IMR-90 (cell line): ENCODE results near the gene RTEL1. TPM values are rescaled to one million over a fixed set of nuclear protein-coding genes. Genes with fewer than 3 reads are reported as not detected.

Experiments
- ATAC-seq: fragments of 200-7000 bp; cut with Tn5 transposase; 2 replicates; pipeline ENCODE4 v1.9.1; 2020; ENCODE audit warnings: low read depth, mild to moderate bottlenecking, moderate library complexity
- BruUV-seq: library from RNA; stranded (reverse); fragments of 400-500 nt; replicated peaks from 2 replicates; lab custom pipeline; 2021; lab: Mats Ljungman, UMichigan
- CTCF ChIA-PET: fragments of 300-600 bp; formaldehyde crosslinking; extraction: SDS; loops from one replicate; lab custom pipeline; 2021; ENCODE audit warnings: antibody characterized with exemption; lab: Yijun Ruan, JAX
- POLR2A ChIA-PET: fragments of 300-600 bp; sonication (Branson Sonifier 250); formaldehyde crosslinking; loops from one replicate; lab custom pipeline; 2022; ENCODE audit warnings: antibody characterized with exemption; ENCODE audit not compliant: unreplicated experiment; lab: Charles Lee
- DNase-seq: peaks from one replicate; pipeline ENCODE4 v3.0.0; 2013
- H2AFZ ChIP-seq: replicated peaks from 2 replicates; pipeline ENCODE3; 2013; ENCODE audit warnings: low read length, mild to moderate bottlenecking; ENCODE audit not compliant: poor library complexity
- H2AK5ac ChIP-seq: 2 replicates; pipeline ENCODE4 v1.6.1; 2013; ENCODE audit warnings: low read depth, low read length, inconsistent platforms
- H2AK9ac ChIP-seq: replicated peaks from 2 replicates; pipeline ENCODE3; 2013; ENCODE audit warnings: mild to moderate bottlenecking, low read depth, low read length, moderate library complexity; ENCODE audit not compliant: poor library complexity
- H2BK120ac ChIP-seq: 2 replicates; pipeline ENCODE4 v1.6.1; 2013; ENCODE audit warnings: low read depth, low read length, inconsistent platforms
- H2BK15ac ChIP-seq: 3 replicates; pipeline ENCODE4 v1.6.1; 2013; ENCODE audit warnings: low read depth, low read length, inconsistent platforms
- H2BK20ac ChIP-seq: 2 replicates; pipeline ENCODE4 v1.6.1; 2013; ENCODE audit warnings: low read depth, mild to moderate bottlenecking, inconsistent platforms, low read length, moderate library complexity
- H2BK5ac ChIP-seq: 2 replicates; pipeline ENCODE4 v1.6.1; 2013; ENCODE audit warnings: mild to moderate bottlenecking, low read depth, low read length, inconsistent platforms; ENCODE audit not compliant: poor library complexity, severe bottlenecking
- H3K14ac ChIP-seq: replicated peaks from 2 replicates; pipeline ENCODE4 v1.6.1; 2013; ENCODE audit warnings: low read depth, low read length, inconsistent platforms
- H3K18ac ChIP-seq: 2 replicates; pipeline ENCODE4 v1.6.1; 2013; ENCODE audit warnings: low read depth, low read length, control low read depth
- H3K23ac ChIP-seq: 2 replicates; pipeline ENCODE4 v1.6.1; 2013; ENCODE audit warnings: low read depth, low read length, inconsistent platforms
- H3K27ac ChIP-seq: 2 replicates; pipeline ENCODE4 v1.5.1; 2013; ENCODE audit warnings: mild to moderate bottlenecking, control low read depth, low read length; ENCODE audit not compliant: insufficient read depth
- H3K27me3 ChIP-seq: 2 replicates; pipeline ENCODE4 v1.6.1; 2013; ENCODE audit warnings: low read length; ENCODE audit not compliant: control insufficient read depth, insufficient read depth
- H3K36me3 ChIP-seq: 2 replicates; pipeline ENCODE4 v1.6.1; 2013; ENCODE audit warnings: low read length, mixed read lengths; ENCODE audit not compliant: control insufficient read depth, insufficient read depth
- H3K4ac ChIP-seq: 2 replicates; pipeline ENCODE4 v1.6.1; 2013; ENCODE audit warnings: low read depth, low read length, inconsistent platforms
- H3K4me1 ChIP-seq: 2 replicates; pipeline ENCODE4 v1.6.1; 2013; ENCODE audit warnings: low read length, mixed read lengths; ENCODE audit not compliant: control insufficient read depth, insufficient read depth
- H3K4me2 ChIP-seq: 2 replicates; pipeline ENCODE4 v1.6.1; 2013; ENCODE audit warnings: low read depth, mild to moderate bottlenecking, control low read depth, low read length, moderate library complexity
- H3K4me3 ChIP-seq: 2 replicates; pipeline ENCODE4 v1.5.1; 2013; ENCODE audit warnings: low read depth, mild to moderate bottlenecking, control low read depth, low read length, moderate library complexity; ENCODE audit not compliant: insufficient read depth
- H3K56ac ChIP-seq: 2 replicates; pipeline ENCODE4 v1.6.1; 2013; ENCODE audit warnings: low read length, inconsistent platforms; ENCODE audit not compliant: insufficient read depth; ENCODE audit errors: extremely low read depth
- H3K79me1 ChIP-seq, 2 experiments: 2 replicates each; pipeline ENCODE4 v1.6.1; 2013; ENCODE audit warnings: low read length in 2 of 2, inconsistent platforms in 1 of 2, low read depth in 1 of 2
- H3K9ac ChIP-seq: 2 replicates; pipeline ENCODE4 v1.6.1; 2013; ENCODE audit warnings: low read depth, low read length, control low read depth
- H3K9me1 ChIP-seq: 2 replicates; pipeline ENCODE4 v1.6.1; 2013; ENCODE audit warnings: low read length, inconsistent platforms; ENCODE audit not compliant: insufficient read depth
- H3K9me3 ChIP-seq: 2 replicates; pipeline ENCODE4 v1.6.1; 2013; ENCODE audit warnings: low read length; ENCODE audit not compliant: control insufficient read depth, insufficient read depth
- H4K20me1 ChIP-seq: 2 replicates; pipeline ENCODE4 v1.6.1; 2013; ENCODE audit warnings: low read length, inconsistent platforms; ENCODE audit not compliant: insufficient read depth
- H4K5ac ChIP-seq: 2 replicates; pipeline ENCODE4 v1.6.1; 2013; ENCODE audit warnings: mild to moderate bottlenecking, low read depth, low read length, control low read depth
- H4K8ac ChIP-seq, 2 experiments: 2 replicates each; pipeline ENCODE4 v1.6.1; 2013; ENCODE audit warnings: low read depth in 2 of 2, low read length in 2 of 2, control low read depth in 1 of 2, inconsistent platforms in 1 of 2
- H4K91ac ChIP-seq: 2 replicates; pipeline ENCODE4 v1.6.1; 2013; ENCODE audit warnings: low read depth, low read length, inconsistent platforms; ENCODE audit not compliant: insufficient read depth
- BHLHE40 ChIP-seq: fragments of 150-350 bp; IDR thresholded peaks from 2 replicates; pipeline ENCODE4 v1.6.1; 2016; ENCODE audit warnings: mild to moderate bottlenecking, low read depth, low read length
- CEBPB ChIP-seq: IDR thresholded peaks from 2 replicates; pipeline ENCODE4 v1.6.1; 2012; ENCODE audit warnings: low read depth, low read length, improper control_type of control experiment
- CHD1 ChIP-seq: IDR thresholded peaks from 2 replicates; pipeline ENCODE4 v1.6.1; 2012; ENCODE audit warnings: low read depth, low read length, improper control_type of control experiment
- CTCF ChIP-seq: conservative IDR thresholded peaks from 2 replicates; pipeline ENCODE4 v1.5.1; 2012; ENCODE audit warnings: mild to moderate bottlenecking, low read depth, low read length, improper control_type of control experiment
- ELK1 ChIP-seq: fragments of 150-350 bp; IDR thresholded peaks from 2 replicates; pipeline ENCODE4 v1.6.1; 2016; ENCODE audit warnings: low read depth, mild to moderate bottlenecking, low read length, moderate library complexity, borderline replicate concordance
- FOS ChIP-seq: fragments of 150-350 bp; IDR thresholded peaks from 2 replicates; pipeline ENCODE4 v1.6.1; 2016; ENCODE audit warnings: low read depth, low read length
- MAFK ChIP-seq: IDR thresholded peaks from 2 replicates; pipeline ENCODE4 v1.6.1; 2012; ENCODE audit warnings: low read depth, low read length, improper control_type of control experiment
- MAZ ChIP-seq: IDR thresholded peaks from 2 replicates; pipeline ENCODE4 v1.6.1; 2012; ENCODE audit warnings: low read depth, mild to moderate bottlenecking, low read length, improper control_type of control experiment, moderate library complexity, borderline replicate concordance
- MXI1 ChIP-seq: IDR thresholded peaks from 2 replicates; pipeline ENCODE4 v1.6.1; 2012; ENCODE audit warnings: low read depth, mild to moderate bottlenecking, low read length, moderate library complexity, borderline replicate concordance
- NFE2L2 ChIP-seq: fragments of 150-350 bp; IDR thresholded peaks from 2 replicates; pipeline ENCODE4 v1.6.1; 2016; ENCODE audit warnings: low read depth, mild to moderate bottlenecking, low read length
- POLR2A ChIP-seq: IDR thresholded peaks from 2 replicates; pipeline ENCODE4 v1.6.1; 2012; ENCODE audit warnings: mild to moderate bottlenecking, low read depth, low read length
- RAD21 ChIP-seq: IDR thresholded peaks from 2 replicates; pipeline ENCODE4 v1.6.1; 2012; ENCODE audit warnings: low read length, improper control_type of control experiment
- RFX5 ChIP-seq: IDR thresholded peaks from 2 replicates; pipeline ENCODE4 v1.8.0; 2012; ENCODE audit warnings: low read depth, mild to moderate bottlenecking, low read length, moderate library complexity
- SMC3 ChIP-seq: fragments of 150-350 bp; IDR thresholded peaks from 2 replicates; pipeline ENCODE4 v1.6.1; 2016; ENCODE audit warnings: low read depth, mild to moderate bottlenecking, antibody characterized with exemption, low read length, moderate library complexity
- USF2 ChIP-seq: fragments of 150-350 bp; IDR thresholded peaks from 2 replicates; pipeline ENCODE4 v1.6.1; 2017; ENCODE audit warnings: mild to moderate bottlenecking, antibody characterized with exemption, low read length, low read depth
- WGBS, 2 experiments: methylation state at CpG; one replicate each; pipeline versions ENCODE4 v1.1.5 to v1.1.7; 2013; ENCODE audit warnings: missing lambda C conversion rate in 2 of 2; ENCODE audit not compliant: insufficient read length in 1 of 2; ENCODE audit errors: extremely low coverage in 2 of 2; 5-methylcytosine and 5-hydroxymethylcytosine counted together
- dilution Hi-C: fragments of 300-500 bp; cut with HindIII; formaldehyde crosslinking; loops from one replicate; pipeline ENCODE4 v1.14.3; 2018; ENCODE audit warnings: low sequenced_read_pairs; ENCODE audit not compliant: unreplicated experiment
- in situ Hi-C: fragments of 300-500 bp; cut with MboI; formaldehyde crosslinking; loops from 3 replicates; pipeline ENCODE4 v1.14.3; 2019; ENCODE audit warnings: low sequenced_read_pairs, inconsistent platforms, mixed read lengths
- intact Hi-C: fragments of 100-400 bp; cut with micrococcal nuclease; formaldehyde crosslinking; loops from 2 replicates; pipeline ENCODE4 v1.10.0; 2022
- polyA plus RNA-seq, 3 experiments: library from polyadenylated mRNA; depleted of rRNA; stranded (reverse); fragments of >200 nt; gene quantifications; 2 replicates each; pipeline ENCODE4 v1.2.3, GENCODE V29; 2012; ENCODE audit warnings: low replicate concordance in 1 of 3
- total RNA-seq: library from RNA; depleted of rRNA; stranded (reverse); fragments of >200 nt; gene quantifications from 2 replicates; pipeline ENCODE4 v1.2.3, GENCODE V29; 2012

RTEL1 gene
- total and polyA plus RNA-seq, 2 of the 4 experiments (the other 2 are of a cell fraction), result 14.7 to 18.8 TPM

GRCh38 chr20:63734946-63735858 is 77.1 kb downstream of the RTEL1 start:
- Histone ChIP-seq H3K9ac (no peak overlapping the region), H2BK5ac (no peak overlapping the region), H2BK120ac (no peak overlapping the region), H2AK9ac (no peak overlapping the region), H4K5ac (no peak overlapping the region), H3K36me3 (peaks cover 34% of the 10 kb centered on the region), H3K9me3 (no peaks in the 10 kb centered on the region), H3K79me1 (peaks cover 21 to 39% of the 10 kb centered on the region in 2 experiments), H3K27ac (no peak overlapping the region), H3K56ac (no peak overlapping the region), H3K4me1 (peaks cover 5% of the 10 kb centered on the region; the same call in 1 of the 2 replicates), H3K23ac (no peak overlapping the region), H4K20me1 (peaks cover 38% of the 10 kb centered on the region), H2AFZ (no peak overlapping the region), H3K18ac (no peak overlapping the region), H3K27me3 (no peaks in the 10 kb centered on the region), H3K4me3 (no peak overlapping the region), H2BK20ac (no peak overlapping the region), H4K91ac (no peak overlapping the region), H3K4me2 (no peak overlapping the region), H2AK5ac (no peak overlapping the region), H3K14ac (no peak overlapping the region), H3K9me1 (peaks cover 17% of the 10 kb centered on the region), H2BK15ac (no peak overlapping the region), H4K8ac (no peak overlapping the region), H3K4ac (no peak overlapping the region)
- DNase-seq (no peak), ATAC-seq (no peak)
- POLR2A ChIA-PET, result no interaction called here
- no TSS peak for BruUV-seq
- intact Hi-C loops, result no loop called here
- in situ Hi-C loops, result no loop called here
- dilution Hi-C loops, result no loop called here
- WGBS, 2 experiments, result 93% methylated on average over 37 of the region's 48 CpGs; no CpG with 5 or more reads in 1 of the 2 experiments
- CTCF ChIA-PET, result no interaction called here
- TF ChIP-seq RAD21, result no peak
- TF ChIP-seq POLR2A, result no peak
- no peak for TF ChIP-seq RFX5
- no peak for TF ChIP-seq BHLHE40
- no peak for TF ChIP-seq SMC3
- no peak for TF ChIP-seq MXI1
- TF ChIP-seq CTCF, result no peak
- no peak for TF ChIP-seq NFE2L2
- no peak for TF ChIP-seq MAZ
- TF ChIP-seq FOS, result no peak
- TF ChIP-seq ELK1, result no peak
- no peak for TF ChIP-seq CHD1
- TF ChIP-seq USF2, result no peak
- TF ChIP-seq CEBPB, result no peak
- no peak for TF ChIP-seq MAFK
